ENCODE results near the gene VSNL1.
"Not testable (repeated sequence)": the region's sequence is repeated elsewhere in the genome, so short reads cannot be mapped to it uniquely, and the experiment has no call there.

The VSNL1 gene

GRCh38 chr2:17542471-17542870, 2.0 kb downstream of the VSNL1 start:
- no peak for DNase-seq (ENCODE audit: low spot score)

- no peak for DNase-seq (ENCODE audit: low spot score)
Observed at GRCh38 chr2:17543131-17543660, 2.7 kb downstream of the VSNL1 start.

GRCh38 chr2:17543848-17544247, 3.4 kb downstream of the VSNL1 start:
- DNase-seq (ENCODE audit: low spot score) = no peak

- DNase-seq (ENCODE audit: low spot score) = no peak
Observed at GRCh38 chr2:17544256-17544655, 3.8 kb downstream of the VSNL1 start.

- no peak for DNase-seq (ENCODE audit: low spot score)
Observed at GRCh38 chr2:17545680-17546613, 5.5 kb downstream of the VSNL1 start.

GRCh38 chr2:17547237-17547636, 6.7 kb downstream of the VSNL1 start:
- no peak for DNase-seq (ENCODE audit: low spot score)

- DNase-seq (ENCODE audit: low spot score) = no peak
Observed at GRCh38 chr2:17547737-17548136, 7.2 kb downstream of the VSNL1 start.

- no peak for DNase-seq (ENCODE audit: low spot score)
Observed at GRCh38 chr2:17550907-17551306, 10.4 kb downstream of the VSNL1 start.

GRCh38 chr2:17555150-17555549, 14.7 kb downstream of the VSNL1 start:
- DNase-seq (ENCODE audit: low spot score) = no peak

GRCh38 chr2:17557596-17557995, 17.1 kb downstream of the VSNL1 start:
- DNase-seq (ENCODE audit: low spot score) = no peak

- no peak for DNase-seq (ENCODE audit: low spot score)
Observed at GRCh38 chr2:17558053-17558452, 17.6 kb downstream of the VSNL1 start.

GRCh38 chr2:17558878-17559277, 18.4 kb downstream of the VSNL1 start:
- no peak for DNase-seq (ENCODE audit: low spot score)

- DNase-seq (ENCODE audit: low spot score) = not testable (repeated sequence)
Observed at GRCh38 chr2:17565726-17566125, 25.2 kb downstream of the VSNL1 start.

- no peak for DNase-seq (ENCODE audit: low spot score)
Observed at GRCh38 chr2:17571681-17572080, 31.2 kb downstream of the VSNL1 start.

GRCh38 chr2:17573085-17573803, 32.7 kb downstream of the VSNL1 start:
- DNase-seq (ENCODE audit: low spot score) = no peak

GRCh38 chr2:17573804-17574175, 33.3 kb downstream of the VSNL1 start:
- no peak for DNase-seq (ENCODE audit: low spot score)

- DNase-seq (ENCODE audit: low spot score) = no peak
Observed at GRCh38 chr2:17574406-17575073, 34.0 kb downstream of the VSNL1 start.

- DNase-seq (ENCODE audit: low spot score) = no peak
Observed at GRCh38 chr2:17576802-17577201, 36.3 kb downstream of the VSNL1 start.

GRCh38 chr2:17578466-17578928, 38.0 kb downstream of the VSNL1 start:
- DNase-seq (ENCODE audit: low spot score) = no peak

GRCh38 chr2:17579605-17580318, 39.3 kb downstream of the VSNL1 start:
- DNase-seq (ENCODE audit: low spot score) = no peak

- DNase-seq (ENCODE audit: low spot score) = no peak
Observed at GRCh38 chr2:17580319-17580715, 39.8 kb downstream of the VSNL1 start.

- DNase-seq (ENCODE audit: low spot score) = no peak
Observed at GRCh38 chr2:17581831-17582230, 41.3 kb downstream of the VSNL1 start.

Data from AG08395 (cell line).